H1 (cell line): ENCODE measurements around the gene LNX2. TPM values are rescaled to one million over a fixed set of nuclear protein-coding genes. Genes with fewer than 3 reads are reported as not detected.

ENCODE experiments used
- CHD7 ChIP-seq: fragments of 300-600 bp; sonication (generic); IDR thresholded peaks from 2 replicates; pipeline ENCODE4 v1.7.1; 2012; ENCODE audit warnings: low read length, moderate library complexity, mild to moderate bottlenecking, inconsistent platforms; ENCODE audit not compliant: insufficient replicate concordance
- CTCF ChIP-seq, 3 experiments: IDR thresholded peaks; 1 replicate in 2 of 3; 2 replicates in 1 of 3; pipeline versions ENCODE4 v1.5.1 to v1.6.1; 2011; ENCODE audit warnings: low read length in 3 of 3, mild to moderate bottlenecking in 3 of 3, inconsistent platforms in 2 of 3, low read depth in 1 of 3, moderate library complexity in 1 of 3; ENCODE audit not compliant: insufficient read depth in 1 of 3; ENCODE audit errors: control extremely low read depth in 1 of 3
- GABPA ChIP-seq: IDR thresholded peaks from 2 replicates; pipeline ENCODE4 v1.6.1; 2011; ENCODE audit warnings: mild to moderate bottlenecking, low read length, moderate library complexity, borderline replicate concordance; ENCODE audit not compliant: insufficient read depth
- KDM4A ChIP-seq: IDR thresholded peaks from one replicate; pipeline ENCODE4 v1.7.1; 2012; ENCODE audit warnings: low read depth, mild to moderate bottlenecking, moderate library complexity, low read length, inconsistent platforms; ENCODE audit not compliant: severe bottlenecking
- RFX5 ChIP-seq: IDR thresholded peaks from 2 replicates; pipeline ENCODE4 v1.6.1; 2011; ENCODE audit warnings: low read depth, low read length, improper control_type of control experiment, borderline replicate concordance
- SIN3A ChIP-seq, 2 experiments: IDR thresholded peaks in 1 of 2; conservative IDR thresholded peaks in 1 of 2; 2 replicates each; pipeline ENCODE4 v1.6.1; 2011 to 2012; ENCODE audit warnings: low read length in 2 of 2, improper control_type of control experiment in 1 of 2, low read depth in 1 of 2, mild to moderate bottlenecking in 1 of 2
- USF2 ChIP-seq: IDR thresholded peaks from 2 replicates; pipeline ENCODE4 v1.6.1; 2011; ENCODE audit warnings: low read length, improper control_type of control experiment
- polyA plus RNA-seq, 7 experiments: library from polyadenylated mRNA; depleted of rRNA in 3 of 7; stranded (reverse) in 5 of 7; unstranded in 2 of 7; fragments of >200 nt in 5 of 7; fragments of 200-250 nt in 2 of 7; gene quantifications; 1 replicate in 5 of 7; 2 replicates in 1 of 7; 4 replicates in 1 of 7; pipeline versions ENCODE4 v1.2.1 to v1.2.3, GENCODE V29; 2011 to 2013; ENCODE audit warnings: missing spikeins in 2 of 7, mixed read lengths in 2 of 7
- total RNA-seq: library from RNA; stranded (reverse); fragmentation: NEBNext Ultra II Directional; extraction: Animal tissue kit (Norgen Biotek cat#: 25700); gene quantifications from 2 replicates; pipeline ENCODE4 v1.2.1, GENCODE V29; 2021

LNX2 gene
- total and polyA plus RNA-seq, 2 of the 8 experiments (the other 6 are each of a cell fraction or from before 2014, with no cell fraction given): 6.4 to 13.9 TPM

GRCh38 chr13:27601803-27602202 is 18.5 kb downstream of the LNX2 start (continued):
- TF ChIP-seq CHD7: no peak
- TF ChIP-seq CTCF (IDR thresholded peaks at IDR 0.05; ENCODE audit: control extremely low read depth in 1 of 3, insufficient read depth in 1 of 3, low read depth in 1 of 3, low read length in 3 of 3): no peak
- TF ChIP-seq SIN3A (conservative IDR thresholded peaks at IDR 0.05 in 1 of 2, IDR thresholded peaks at IDR 0.05 in 1 of 2; ENCODE audit: low read depth in 1 of 2, low read length in 2 of 2): no peak
- no peak for TF ChIP-seq USF2
- no peak for TF ChIP-seq GABPA
- no peak for TF ChIP-seq RFX5
- no peak for TF ChIP-seq KDM4A
